GM13976 (cell line): ENCODE data around the gene ZNF524.

Experiments
- DNase-seq: peaks from one replicate; pipeline ENCODE4 v3.0.0; 2012; ENCODE audit warnings: low spot score
- CTCF ChIP-seq: IDR thresholded peaks from 2 replicates; pipeline ENCODE4 v1.5.1; 2012; ENCODE audit warnings: borderline replicate concordance, mild to moderate bottlenecking; ENCODE audit not compliant: insufficient read depth; ENCODE audit errors: extremely low read depth, missing control alignments, control extremely low read depth
- in situ Hi-C: fragments of 300-500 bp; cut with MboI; formaldehyde crosslinking; loops from one replicate; pipeline ENCODE4 v1.12.0; 2022; ENCODE audit warnings: low sequenced_read_pairs, mixed read lengths, inconsistent platforms; ENCODE audit not compliant: unreplicated experiment

The ZNF524 gene

GRCh38 chr19:55584871-55585270, 15.2 kb upstream of the ZNF524 start:
- in situ Hi-C loops, result no loop called here
- no peak for TF ChIP-seq CTCF
- no peak for DNase-seq

- TF ChIP-seq CTCF, result no peak
- in situ Hi-C loops, result no loop called here
- DNase-seq, result peak; percentile 65
Measured at GRCh38 chr19:55585658-55586339, 14.3 kb upstream of the ZNF524 start.

- DNase-seq, result peak; percentile 98
- in situ Hi-C loops, result no loop called here
Measured at GRCh38 chr19:55586976-55587668, 13.0 kb upstream of the ZNF524 start.

GRCh38 chr19:55588738-55589137, 11.3 kb upstream of the ZNF524 start:
- DNase-seq, result no peak
- in situ Hi-C loops, result no loop called here
- TF ChIP-seq CTCF, result no peak

More at GRCh38 chr19:55586976-55587668, 13.0 kb upstream of the ZNF524 start:
- no peak for TF ChIP-seq CTCF

GRCh38 chr19:55590109-55590508, 10.0 kb upstream of the ZNF524 start:
- TF ChIP-seq CTCF, result no peak
- DNase-seq, result no peak
- in situ Hi-C loops, result no loop called here

- no peak for TF ChIP-seq CTCF
- no peak for DNase-seq
- in situ Hi-C loops, result no loop called here
Measured at GRCh38 chr19:55590617-55591016, 9.5 kb upstream of the ZNF524 start.
